ENCODE data around the gene SLC4A9.

SLC4A9 gene

DNA sequence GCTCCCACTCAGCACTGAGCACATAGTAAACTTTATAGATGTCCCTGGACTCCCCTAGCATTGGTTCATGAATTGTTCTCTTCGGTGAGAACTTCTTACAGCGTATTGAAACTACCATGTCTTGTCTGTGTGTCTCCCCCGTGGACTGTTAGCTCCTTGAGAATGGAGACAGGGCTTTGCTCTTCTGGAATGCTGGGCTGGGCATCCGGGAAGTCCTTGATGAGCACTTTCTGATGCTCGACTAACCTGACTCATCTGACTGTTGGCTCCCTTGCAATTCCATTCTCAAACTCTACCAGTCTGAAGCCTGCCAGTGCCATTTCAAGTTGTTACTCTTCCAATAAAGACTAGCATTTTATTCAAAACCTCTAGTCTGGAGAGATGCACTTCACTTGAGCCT lies 42.1 kb upstream of the SLC4A9 start:
- TF ChIP-seq, protein P1, sequence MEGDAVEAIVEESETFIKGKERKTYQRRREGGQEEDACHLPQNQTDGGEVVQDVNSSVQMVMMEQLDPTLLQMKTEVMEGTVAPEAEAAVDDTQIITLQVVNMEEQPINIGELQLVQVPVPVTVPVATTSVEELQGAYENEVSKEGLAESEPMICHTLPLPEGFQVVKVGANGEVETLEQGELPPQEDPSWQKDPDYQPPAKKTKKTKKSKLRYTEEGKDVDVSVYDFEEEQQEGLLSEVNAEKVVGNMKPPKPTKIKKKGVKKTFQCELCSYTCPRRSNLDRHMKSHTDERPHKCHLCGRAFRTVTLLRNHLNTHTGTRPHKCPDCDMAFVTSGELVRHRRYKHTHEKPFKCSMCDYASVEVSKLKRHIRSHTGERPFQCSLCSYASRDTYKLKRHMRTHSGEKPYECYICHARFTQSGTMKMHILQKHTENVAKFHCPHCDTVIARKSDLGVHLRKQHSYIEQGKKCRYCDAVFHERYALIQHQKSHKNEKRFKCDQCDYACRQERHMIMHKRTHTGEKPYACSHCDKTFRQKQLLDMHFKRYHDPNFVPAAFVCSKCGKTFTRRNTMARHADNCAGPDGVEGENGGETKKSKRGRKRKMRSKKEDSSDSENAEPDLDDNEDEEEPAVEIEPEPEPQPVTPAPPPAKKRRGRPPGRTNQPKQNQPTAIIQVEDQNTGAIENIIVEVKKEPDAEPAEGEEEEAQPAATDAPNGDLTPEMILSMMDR (IDR thresholded peaks at IDR 0.05; ENCODE audit: unreplicated experiment in 3 of 3): no peak
- H3K9me3 Mint-ChIP-seq: no peaks in the 10 kb centered on the region
- peaks cover 4% of the 10 kb centered on the region for H3K4me1 Mint-ChIP-seq
- no peaks in the 10 kb centered on the region for H3K36me3 Mint-ChIP-seq (ENCODE audit: low read depth)
- peaks cover 2% of the 10 kb centered on the region for H3K27me3 Mint-ChIP-seq (ENCODE audit: low read depth)
- no peak overlapping the region for H3K27ac Mint-ChIP-seq
- no peak overlapping the region for H3K4me3 Mint-ChIP-seq

DNA sequence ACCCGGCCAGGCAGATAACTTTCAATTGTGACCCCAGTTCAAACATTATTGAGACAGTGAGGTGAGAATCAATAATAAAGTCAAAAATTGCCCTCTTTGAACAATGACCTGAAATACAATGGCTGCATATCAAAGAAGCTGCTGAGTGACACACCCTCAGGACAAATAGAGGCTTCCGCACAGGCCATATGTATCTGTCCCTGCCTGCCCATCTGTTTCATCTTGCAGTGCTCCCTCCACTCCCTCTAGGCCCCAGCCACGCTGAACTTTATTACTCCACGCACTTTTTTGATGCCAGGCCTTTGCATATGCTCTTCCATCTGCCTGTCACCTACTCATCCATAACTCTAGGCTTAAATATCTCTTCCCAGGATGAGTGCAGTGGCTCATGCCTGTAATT lies 41.2 kb upstream of the SLC4A9 start:
- TF ChIP-seq, protein P1 (IDR thresholded peaks at IDR 0.05; ENCODE audit: unreplicated experiment in 3 of 3): no peak
- peaks cover 11% of the 10 kb centered on the region for H3K4me1 Mint-ChIP-seq
- H3K9me3 Mint-ChIP-seq: no peaks in the 10 kb centered on the region
- no peaks in the 10 kb centered on the region for H3K36me3 Mint-ChIP-seq (ENCODE audit: low read depth)
- no peaks in the 10 kb centered on the region for H3K27me3 Mint-ChIP-seq (ENCODE audit: low read depth)
- no peak overlapping the region for H3K4me3 Mint-ChIP-seq
- H3K27ac Mint-ChIP-seq: no peak overlapping the region

DNA sequence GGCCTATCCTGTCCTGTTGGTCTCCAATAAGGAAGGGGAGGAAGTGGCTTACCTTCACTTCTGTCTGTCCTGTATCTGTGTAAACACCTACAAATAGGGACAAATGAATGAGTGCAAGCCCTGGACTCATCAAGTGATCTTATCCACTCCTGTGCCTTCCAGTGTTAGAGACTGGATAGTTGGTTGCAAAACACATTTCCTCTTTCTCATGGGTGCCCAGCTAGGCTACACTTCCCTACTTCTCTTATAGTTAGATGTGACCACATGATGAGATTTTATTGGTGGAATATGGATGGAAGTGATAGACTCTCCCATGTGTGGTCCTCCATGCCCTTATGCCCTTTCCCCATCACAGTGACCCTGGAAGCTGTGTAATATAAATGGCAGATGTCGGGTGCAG lies 40.2 kb upstream of the SLC4A9 start:
- no peak overlapping the region for H3K27ac Mint-ChIP-seq
- no peaks in the 10 kb centered on the region for H3K9me3 Mint-ChIP-seq
- TF ChIP-seq, protein P1 (IDR thresholded peaks at IDR 0.05; ENCODE audit: unreplicated experiment in 3 of 3): no peak
- no peaks in the 10 kb centered on the region for H3K36me3 Mint-ChIP-seq (ENCODE audit: low read depth)
- H3K27me3 Mint-ChIP-seq (ENCODE audit: low read depth): peaks cover 4% of the 10 kb centered on the region
- peaks cover 22% of the 10 kb centered on the region for H3K4me1 Mint-ChIP-seq
- no peak overlapping the region for H3K4me3 Mint-ChIP-seq

DNA sequence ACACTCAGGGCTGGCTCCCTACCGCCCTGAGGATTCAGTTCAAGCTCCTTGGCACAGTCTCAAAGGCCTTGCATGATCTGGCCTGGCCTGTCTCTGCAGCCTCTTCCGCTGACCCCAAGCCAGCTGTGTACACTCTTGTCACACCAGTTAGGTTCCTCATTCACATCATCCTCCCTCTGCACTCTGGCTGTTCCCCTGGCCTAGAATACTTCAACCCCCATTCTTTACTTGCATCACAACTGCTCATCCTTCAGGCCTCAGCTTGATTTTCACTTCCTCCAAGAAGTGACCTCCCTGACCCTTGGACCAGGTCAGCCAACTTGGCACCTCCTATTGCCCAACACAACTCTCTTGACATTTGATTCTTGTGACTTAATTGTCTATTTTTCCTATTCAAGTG lies 38.2 kb upstream of the SLC4A9 start:
- TF ChIP-seq, protein P1 (IDR thresholded peaks at IDR 0.05; ENCODE audit: unreplicated experiment in 3 of 3): no peak
- H3K4me3 Mint-ChIP-seq: no peak overlapping the region
- H3K27ac Mint-ChIP-seq: peak overlapping the region; percentile 0 to 13 (median 8)
- H3K36me3 Mint-ChIP-seq (ENCODE audit: low read depth): no peaks in the 10 kb centered on the region
- H3K4me1 Mint-ChIP-seq: peaks cover 36% of the 10 kb centered on the region
- H3K9me3 Mint-ChIP-seq: no peaks in the 10 kb centered on the region
- peaks cover 4% of the 10 kb centered on the region for H3K27me3 Mint-ChIP-seq (ENCODE audit: low read depth)

DNA sequence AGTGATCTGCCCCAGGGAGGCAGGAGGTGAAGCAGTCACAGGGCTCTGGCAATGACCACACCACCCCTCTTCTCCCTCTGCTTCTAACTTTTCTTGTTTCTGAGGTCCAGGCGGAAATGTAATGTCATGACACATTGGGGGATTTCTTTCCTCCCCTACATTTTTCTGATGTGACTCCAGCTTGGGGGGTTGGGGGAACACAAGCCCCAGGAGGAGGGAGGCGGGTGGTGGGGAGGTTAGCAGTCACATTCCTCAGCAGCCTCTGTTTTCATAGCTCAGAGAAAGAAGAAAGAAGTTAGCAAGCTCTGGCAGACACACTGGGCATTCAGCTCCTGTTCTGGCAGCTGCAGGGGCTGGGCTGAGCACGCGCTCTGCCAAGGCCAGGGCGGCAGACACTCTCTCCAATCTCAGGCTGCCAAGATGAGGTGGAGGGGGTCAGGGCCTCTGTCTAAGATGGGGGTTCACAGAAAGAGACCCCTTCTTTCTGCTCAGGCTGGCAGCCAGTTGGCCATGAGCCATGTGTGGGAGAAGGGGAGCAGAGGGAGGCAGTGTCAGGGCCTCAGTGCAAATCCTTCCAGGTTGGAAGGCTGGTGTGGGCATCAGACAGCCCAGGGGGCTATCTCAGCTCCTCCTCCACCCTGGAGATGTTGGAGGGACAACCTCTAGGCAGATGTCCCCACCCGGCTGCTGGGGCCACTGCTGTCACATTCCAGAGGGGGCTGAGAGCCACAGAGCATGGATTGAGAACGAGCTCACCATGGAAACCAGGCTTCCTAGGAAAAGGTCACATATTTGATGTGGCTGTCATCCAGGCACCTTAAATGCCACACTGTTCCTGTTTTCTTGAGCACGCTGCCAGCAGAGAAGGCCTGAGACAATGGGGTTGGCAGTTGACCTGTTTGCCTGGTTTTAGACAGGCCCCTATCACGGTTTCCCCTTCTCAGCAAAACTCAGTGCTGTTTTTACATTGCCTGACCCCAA lies 37.0 kb upstream of the SLC4A9 start:
- Mint-ChIP-seq H3K36me3 (ENCODE audit: low read depth) (no peaks in the 10 kb centered on the region), H3K9me3 (no peaks in the 10 kb centered on the region), H3K4me3 (no peak overlapping the region), H3K4me1 (peaks cover 48% of the 10 kb centered on the region), H3K27ac (peak overlapping the region; percentile 85 to 89 (median 88)), H3K27me3 (ENCODE audit: low read depth) (peaks cover 4% of the 10 kb centered on the region)
- TF ChIP-seq, protein P1 (IDR thresholded peaks at IDR 0.05; ENCODE audit: unreplicated experiment in 3 of 3): no peak
